H9 (cell line): ENCODE measurements around the gene CFAP100. TPM values are rescaled to one million over a fixed set of nuclear protein-coding genes. Genes with fewer than 3 reads are reported as not detected.

ENCODE experiments used
- DNase-seq: peaks from one replicate; pipeline ENCODE4 v3.0.0-alpha.2; 2017
- H2AFZ ChIP-seq: one replicate; pipeline ENCODE4 v1.6.1; 2013; ENCODE audit warnings: mild to moderate bottlenecking, low read length, control low read depth, moderate library complexity
- H2AK5ac ChIP-seq: 2 replicates; pipeline ENCODE4 v1.6.1; 2013; ENCODE audit warnings: low read length, control low read depth, mixed read lengths; ENCODE audit not compliant: insufficient read length
- H2BK120ac ChIP-seq: one replicate; pipeline ENCODE4 v1.6.1; 2013; ENCODE audit warnings: low read depth, mild to moderate bottlenecking, low read length, control low read depth, inconsistent platforms; ENCODE audit not compliant: poor library complexity, severe bottlenecking
- H2BK12ac ChIP-seq: 2 replicates; pipeline ENCODE4 v1.6.1; 2013; ENCODE audit warnings: low read length, control low read depth, mixed read lengths, low read depth; ENCODE audit not compliant: insufficient read length
- H2BK15ac ChIP-seq: 2 replicates; pipeline ENCODE4 v1.6.1; 2013; ENCODE audit warnings: low read depth, low read length, control low read depth
- H2BK20ac ChIP-seq: one replicate; pipeline ENCODE4 v1.6.1; 2013; ENCODE audit warnings: low read depth, mild to moderate bottlenecking, low read length, control low read depth, inconsistent platforms; ENCODE audit not compliant: poor library complexity, severe bottlenecking
- H2BK5ac ChIP-seq: 2 replicates; pipeline ENCODE4 v1.6.1; 2013; ENCODE audit warnings: low read length, control low read depth, mixed read lengths; ENCODE audit not compliant: insufficient read length
- H3K14ac ChIP-seq: 2 replicates; pipeline ENCODE4 v1.6.1; 2013; ENCODE audit warnings: low read length, control low read depth; ENCODE audit not compliant: insufficient read depth
- H3K18ac ChIP-seq: 2 replicates; pipeline ENCODE4 v1.6.1; 2013; ENCODE audit warnings: low read depth, mild to moderate bottlenecking, mixed read lengths, low read length, control low read depth; ENCODE audit not compliant: insufficient read length
- H3K23ac ChIP-seq: 2 replicates; pipeline ENCODE4 v1.6.1; 2013; ENCODE audit warnings: low read length, control low read depth, mixed read lengths, low read depth; ENCODE audit not compliant: insufficient read length
- H3K23me2 ChIP-seq: 2 replicates; pipeline ENCODE4 v1.6.1; 2013; ENCODE audit warnings: low read depth, mild to moderate bottlenecking, mixed read lengths, low read length, control low read depth; ENCODE audit not compliant: insufficient read length, poor library complexity, severe bottlenecking
- H3K27ac ChIP-seq: 2 replicates; pipeline ENCODE4 v1.5.1; 2013; ENCODE audit warnings: low read length, control low read depth, mixed read lengths, low read depth; ENCODE audit not compliant: insufficient read length
- H3K27me3 ChIP-seq: 2 replicates; pipeline ENCODE4 v1.6.1; 2013; ENCODE audit warnings: low read length, control low read depth, inconsistent platforms; ENCODE audit not compliant: insufficient read depth
- H3K4ac ChIP-seq: 2 replicates; pipeline ENCODE4 v1.6.1; 2013; ENCODE audit warnings: low read depth, mild to moderate bottlenecking, control low read depth, inconsistent platforms, low read length, moderate library complexity
- H3K4me1 ChIP-seq: 2 replicates; pipeline ENCODE4 v1.6.1; 2013; ENCODE audit warnings: low read length, control low read depth, inconsistent platforms; ENCODE audit not compliant: insufficient read depth
- H3K4me2 ChIP-seq: 2 replicates; pipeline ENCODE4 v1.6.1; 2013; ENCODE audit warnings: low read length, control low read depth, mixed read lengths; ENCODE audit not compliant: insufficient read length, insufficient read depth
- H3K56ac ChIP-seq: 2 replicates; pipeline ENCODE4 v1.6.1; 2013; ENCODE audit warnings: low read depth, mild to moderate bottlenecking, mixed read lengths, low read length, control low read depth; ENCODE audit not compliant: insufficient read length
- H3K79me1 ChIP-seq: 2 replicates; pipeline ENCODE4 v1.6.1; 2013; ENCODE audit warnings: low read depth, mild to moderate bottlenecking, moderate library complexity, low read length, control low read depth, inconsistent platforms; ENCODE audit not compliant: insufficient read depth, poor library complexity, severe bottlenecking
- H3K79me2 ChIP-seq: 2 replicates; pipeline ENCODE4 v1.6.1; 2013; ENCODE audit warnings: low read length, control low read depth, inconsistent platforms; ENCODE audit not compliant: insufficient read depth
- H3K9ac ChIP-seq: 2 replicates; pipeline ENCODE4 v1.6.1; 2013; ENCODE audit warnings: low read length, control low read depth, mixed read lengths; ENCODE audit not compliant: insufficient read length; ENCODE audit errors: extremely low read depth
- H3K9me3 ChIP-seq: one replicate; pipeline ENCODE4 v1.6.1; 2013; ENCODE audit warnings: low read depth, low read length, inconsistent platforms; ENCODE audit not compliant: control insufficient read depth
- H3T11ph ChIP-seq: one replicate; pipeline ENCODE4 v1.6.1; 2013; ENCODE audit warnings: mild to moderate bottlenecking, low read length, control low read depth, inconsistent platforms
- H4K20me1 ChIP-seq: one replicate; pipeline ENCODE4 v1.6.1; 2013; ENCODE audit not compliant: control insufficient read depth, insufficient read length, insufficient read depth
- H4K5ac ChIP-seq: 2 replicates; pipeline ENCODE4 v1.6.1; 2013; ENCODE audit warnings: low read depth, mild to moderate bottlenecking, mixed read lengths, low read length, control low read depth; ENCODE audit not compliant: insufficient read length
- H4K8ac ChIP-seq: replicated peaks from 2 replicates; pipeline ENCODE4 v1.6.1; 2013; ENCODE audit warnings: low read length, control low read depth, mixed read lengths, low read depth; ENCODE audit not compliant: insufficient read length
- H4K91ac ChIP-seq: 2 replicates; pipeline ENCODE4 v1.6.1; 2013; ENCODE audit warnings: low read depth, mild to moderate bottlenecking, moderate library complexity, mixed read lengths, low read length, control low read depth; ENCODE audit not compliant: insufficient read length
- H3K27ac Mint-ChIP-seq, 3 experiments: 2 replicates in 2 of 3; 3 replicates in 1 of 3; pipeline ENCODE4 v1.8.0; 2020 to 2021; ENCODE audit warnings: mixed read lengths in 3 of 3, mild to moderate bottlenecking in 1 of 3, moderate library complexity in 1 of 3
- H3K27me3 Mint-ChIP-seq: 2 replicates; pipeline ENCODE4 v1.8.0; 2021; ENCODE audit warnings: low read depth, mild to moderate bottlenecking, moderate library complexity, mixed read lengths
- H3K36me3 Mint-ChIP-seq, 3 experiments: 2 replicates in 2 of 3; 3 replicates in 1 of 3; pipeline ENCODE4 v1.8.0; 2020 to 2021; ENCODE audit warnings: low read depth in 3 of 3, mixed read lengths in 3 of 3; ENCODE audit not compliant: insufficient read depth in 1 of 3
- H3K4me1 Mint-ChIP-seq, 2 experiments: 2 replicates each; pipeline ENCODE4 v1.8.0; 2020; ENCODE audit warnings: mixed read lengths in 2 of 2
- H3K4me3 Mint-ChIP-seq, 2 experiments: 2 replicates in 1 of 2; 3 replicates in 1 of 2; pipeline ENCODE4 v1.8.0; 2020 to 2021; ENCODE audit warnings: mild to moderate bottlenecking in 2 of 2, mixed read lengths in 2 of 2, moderate library complexity in 1 of 2
- H3K9me3 Mint-ChIP-seq, 2 experiments: 2 replicates in 1 of 2; 3 replicates in 1 of 2; pipeline ENCODE4 v1.8.0; 2020; ENCODE audit warnings: mild to moderate bottlenecking in 2 of 2, mixed read lengths in 2 of 2, moderate library complexity in 1 of 2
- CTCF ChIP-seq: fragments of 200-600 bp; sonication (generic); conservative IDR thresholded peaks from 3 replicates; pipeline ENCODE4 v1.8.0; 2021; ENCODE audit warnings: antibody characterized with exemption, mild to moderate bottlenecking
- WGBS: extraction: QIAGEN DNeasy Blood & Tissue Kit; methylation state at CpG from one replicate; pipeline ENCODE4 v1.1.7; 2013; ENCODE audit warnings: missing lambda C conversion rate, low lambda C conversion rate, mixed read lengths; ENCODE audit not compliant: insufficient read length; ENCODE audit errors: extremely low coverage; 5-methylcytosine and 5-hydroxymethylcytosine counted together
- total RNA-seq: library from RNA; stranded (reverse); gene quantifications from 2 replicates; pipeline ENCODE4 v1.2.1, GENCODE V29; 2021

Gene CFAP100
- total RNA-seq, 1 experiment from 2014 or later = 0.44 TPM

GRCh38 chr3:126390751-126391150 lies 4.0 kb upstream of the CFAP100 start:
- Histone ChIP-seq H3K18ac (no peak overlapping the region), H2BK120ac (no peak overlapping the region), H3K23me2 (no peaks in the 10 kb centered on the region), H2AFZ (no peak overlapping the region), H2BK20ac (no peak overlapping the region), H4K5ac (no peak overlapping the region), H3K9ac (no peak overlapping the region), H3K79me2 (no peaks in the 10 kb centered on the region), H2BK15ac (no peak overlapping the region), H3K4me2 (no peak overlapping the region), H3K4me1 (no peaks in the 10 kb centered on the region), H3K14ac (no peak overlapping the region), H3K56ac (no peak overlapping the region), H3K79me1 (no peaks in the 10 kb centered on the region), H3K4ac (no peak overlapping the region), H3K9me3 (no peaks in the 10 kb centered on the region), H3K27ac (no peak overlapping the region), H3K23ac (no peak overlapping the region), H4K8ac (no peak overlapping the region), H2BK5ac (no peak overlapping the region), H3T11ph (no peak overlapping the region), H2BK12ac (no peak overlapping the region), H4K91ac (no peak overlapping the region), H3K27me3 (peaks cover 14% of the 10 kb centered on the region; the same call in 1 of the 2 replicates), H2AK5ac (no peak overlapping the region), H4K20me1 (no peaks in the 10 kb centered on the region)
- no CpG with 5 or more reads among the region's 4 CpGs for WGBS
- Mint-ChIP-seq H3K36me3 (no peaks in the 10 kb centered on the region; a peak in 1 of 7 replicates), H3K4me3 (no peak overlapping the region), H3K4me1 (peaks cover 20 to 21% of the 10 kb centered on the region in 2 experiments), H3K9me3 (peaks cover 0 to 3% of the 10 kb centered on the region in 2 experiments; a peak in 2 of 5 replicates), H3K27me3 (peaks cover 67% of the 10 kb centered on the region), H3K27ac (no peak overlapping the region)
- no peak for DNase-seq
- TF ChIP-seq CTCF = no peak
